Large intestine (tissue), 12 donors: ENCODE results near the gene SURF2. TPM values are rescaled to one million over a fixed set of nuclear protein-coding genes. Genes with fewer than 3 reads are reported as not detected.
"Not testable (repeated sequence)": the region's sequence is repeated elsewhere in the genome, so short reads cannot be mapped to it uniquely, and the experiment has no call there.

Experiments
- DNase-seq, 2 donors: peaks; one replicate each; pipeline versions ENCODE4 v3.0.0 to v3.0.0-alpha.2; 2013
- H3K27ac ChIP-seq: one replicate; pipeline ENCODE4 v1.5.1; 2013; ENCODE audit warnings: low read length
- H3K27me3 ChIP-seq: 2 replicates; pipeline ENCODE4 v1.6.1; 2013; ENCODE audit warnings: low read length; ENCODE audit not compliant: control insufficient read depth, insufficient read depth
- H3K36me3 ChIP-seq: 2 replicates; pipeline ENCODE4 v1.6.1; 2013; ENCODE audit warnings: low read length; ENCODE audit not compliant: control insufficient read depth, insufficient read depth
- H3K4me1 ChIP-seq: one replicate; pipeline ENCODE4 v1.6.1; 2013; ENCODE audit warnings: low read length; ENCODE audit not compliant: control insufficient read depth, insufficient read depth
- H3K4me3 ChIP-seq: one replicate; pipeline ENCODE4 v1.5.1; 2013; ENCODE audit warnings: low read length
- H3K9me3 ChIP-seq: one replicate; pipeline ENCODE4 v1.6.1; 2013; ENCODE audit warnings: mild to moderate bottlenecking, low read depth, low read length, moderate library complexity; ENCODE audit not compliant: control insufficient read depth
- WGBS: methylation state at CpG from one replicate; pipeline ENCODE4 v1.1.5; 2013; ENCODE audit warnings: low lambda C conversion rate; ENCODE audit not compliant: insufficient coverage; 5-methylcytosine and 5-hydroxymethylcytosine counted together
- long read RNA-seq, 11 donors: transcript quantifications; one replicate each; lab custom pipeline, GENCODE V29; 2026
- polyA plus RNA-seq: library from polyadenylated mRNA; unstranded; fragments of 120-200 nt; gene quantifications from one replicate; pipeline ENCODE4 v1.2.1, GENCODE V29; 2013

Gene SURF2
- polyA plus RNA-seq: 16.3 TPM
- long read RNA-seq, donor 1, transcript SURF2-201 (6 exons, 842 nt): major isoform, 5 of 69 reads
- long read RNA-seq, donor 1, partial matches to known transcripts: 64 of 69 reads
- long read RNA-seq, donor 1, other reads (novel, unspliced or antisense): 0 of 69 reads
- long read RNA-seq, donor 2, transcript SURF2-201 (6 exons, 842 nt): major isoform, 7 of 204 reads
- long read RNA-seq, donor 2, partial matches to known transcripts: 197 of 204 reads
- long read RNA-seq, donor 2, other reads (novel, unspliced or antisense): 0 of 204 reads
- long read RNA-seq, donor 3: 0 reads
- long read RNA-seq, donor 4, partial matches to known transcripts: 0 of 3 reads
- long read RNA-seq, donor 4, other reads (novel, unspliced or antisense): 0 of 3 reads
- long read RNA-seq, donor 5, partial matches to known transcripts: 51 of 55 reads
- long read RNA-seq, donor 5, other reads (novel, unspliced or antisense): 0 of 55 reads
- long read RNA-seq, donor 6, transcript SURF2-201 (6 exons, 842 nt): major isoform, 12 of 146 reads
- long read RNA-seq, donor 6, partial matches to known transcripts: 134 of 146 reads
- long read RNA-seq, donor 6, other reads (novel, unspliced or antisense): 0 of 146 reads
- long read RNA-seq, donor 7, partial matches to known transcripts: 0 of 4 reads
- long read RNA-seq, donor 7, other reads (novel, unspliced or antisense): 0 of 4 reads
- long read RNA-seq, donor 8, transcript SURF2-201 (6 exons, 842 nt): major isoform, 10 of 16 reads
- long read RNA-seq, donor 8, partial matches to known transcripts: 6 of 16 reads
- long read RNA-seq, donor 8, other reads (novel, unspliced or antisense): 0 of 16 reads
- long read RNA-seq, donor 9, transcript SURF2-201 (6 exons, 842 nt): major isoform, 11 of 83 reads
- long read RNA-seq, donor 9, partial matches to known transcripts: 72 of 83 reads
- long read RNA-seq, donor 9, other reads (novel, unspliced or antisense): 0 of 83 reads
- long read RNA-seq, donor 10, transcript SURF2-201 (6 exons, 842 nt): major isoform, 10 of 134 reads
- long read RNA-seq, donor 10, partial matches to known transcripts: 124 of 134 reads
- long read RNA-seq, donor 10, other reads (novel, unspliced or antisense): 0 of 134 reads
- long read RNA-seq, donor 11, transcript SURF2-201 (6 exons, 842 nt): major isoform, 9 of 96 reads
- long read RNA-seq, donor 11, partial matches to known transcripts: 87 of 96 reads
- long read RNA-seq, donor 11, other reads (novel, unspliced or antisense): 0 of 96 reads

DNA sequence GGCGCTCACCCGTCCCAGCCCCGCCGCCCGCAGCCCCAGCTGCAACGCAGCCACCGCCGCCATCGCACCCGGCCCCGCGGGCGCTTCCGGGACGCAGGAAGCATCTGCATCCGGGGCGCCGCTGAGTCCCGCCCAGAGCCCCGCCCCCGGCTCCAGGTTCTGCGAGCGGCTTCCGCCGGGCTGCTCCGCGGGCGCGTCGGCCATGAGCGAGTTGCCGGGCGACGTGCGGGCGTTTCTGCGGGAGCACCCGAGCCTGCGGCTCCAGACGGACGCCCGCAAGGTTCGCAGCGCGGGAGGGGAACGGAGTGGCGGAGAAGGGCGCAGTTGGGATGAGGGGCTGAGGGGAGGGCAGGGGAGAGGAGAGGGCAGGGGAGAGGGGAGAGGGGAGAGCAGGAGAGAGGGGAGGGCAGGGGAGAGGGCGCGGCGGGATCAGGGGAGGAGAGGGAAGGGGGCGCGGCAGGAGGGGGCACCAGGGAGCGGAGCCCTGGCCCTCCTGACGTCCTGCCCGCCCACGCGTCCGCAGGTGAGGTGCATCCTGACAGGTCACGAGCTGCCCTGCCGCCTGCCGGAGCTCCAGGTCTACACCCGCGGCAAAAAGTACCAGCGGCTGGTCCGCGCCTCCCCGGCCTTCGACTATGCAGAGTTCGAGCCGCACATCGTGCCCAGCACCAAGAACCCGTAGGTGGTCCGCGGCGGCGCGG is at the start of gene SURF2, which contains the start of gene SURF1:
SURF2 (plus strand) TSS at position 160 of the 701 bp plus-strand sequence; CDS start at position 203, 43 bp downstream.
SURF1 (minus strand) TSS at position 97 of the 701 bp plus-strand sequence; CDS start at position 63, 34 bp downstream.
- no peaks in the 10 kb centered on the region for H3K27me3 ChIP-seq
- no peaks in the 10 kb centered on the region for H3K9me3 ChIP-seq
- peak; percentile 72 to 87 for DNase-seq
- H3K4me1 ChIP-seq: peaks cover 48% of the 10 kb centered on the region
- H3K4me3 ChIP-seq: peak within 1 kb of the TSS; percentile 73
- H3K27ac ChIP-seq: no peak within 1 kb of the TSS
- no CpG with 5 or more reads among the region's 78 CpGs for WGBS
- H3K36me3 ChIP-seq: peaks cover 40% of the 10 kb centered on the region

DNA sequence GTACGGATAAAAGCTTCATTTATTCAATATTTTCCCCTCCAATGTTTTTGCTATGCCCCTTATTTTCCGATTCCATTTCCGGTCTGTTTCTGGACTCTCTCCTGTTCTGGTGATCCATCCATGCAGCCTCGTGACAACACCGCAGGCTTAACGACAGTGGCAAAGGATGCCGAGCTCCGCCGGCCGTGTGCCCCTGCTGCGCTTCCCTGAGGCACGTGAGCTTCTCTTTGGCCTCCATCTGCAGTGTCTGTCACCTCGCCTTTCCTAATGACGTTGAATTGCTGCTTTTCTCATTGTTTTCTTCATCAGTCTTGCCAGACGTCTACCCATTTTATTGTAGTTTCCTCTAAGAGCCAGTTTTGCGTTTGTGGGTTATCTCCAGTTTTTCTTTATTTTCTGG is 49.0 kb upstream of the SURF2 start:
- no peaks in the 10 kb centered on the region for H3K4me1 ChIP-seq
- H3K27ac ChIP-seq: no peak overlapping the region
- no peaks in the 10 kb centered on the region for H3K9me3 ChIP-seq
- no peaks in the 10 kb centered on the region for H3K36me3 ChIP-seq
- WGBS: 63% methylated on average over 3 of the region's 16 CpGs
- H3K4me3 ChIP-seq: no peak overlapping the region
- H3K27me3 ChIP-seq: no peaks in the 10 kb centered on the region
- DNase-seq: no peak

DNA sequence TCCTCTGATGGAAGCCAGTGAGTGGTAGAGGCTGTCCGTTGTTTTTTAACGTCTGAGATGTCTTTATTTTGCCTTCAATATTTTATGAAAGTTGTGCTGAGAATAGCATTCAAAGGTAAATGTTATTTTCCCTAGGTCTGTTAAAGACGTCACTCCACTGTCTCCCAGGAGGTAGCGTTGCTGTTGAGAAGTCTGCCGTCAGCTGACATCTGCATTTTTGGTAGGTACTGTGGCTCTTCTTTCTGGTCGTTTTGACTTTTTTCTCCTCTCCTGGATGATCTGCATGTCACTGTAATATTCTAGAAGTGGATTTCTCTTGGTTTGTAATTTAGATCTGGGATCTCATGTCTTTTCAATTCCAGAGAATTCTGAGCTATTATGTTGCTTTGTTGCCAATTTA is 46.7 kb upstream of the SURF2 start:
- H3K9me3 ChIP-seq: no peaks in the 10 kb centered on the region
- H3K36me3 ChIP-seq: no peaks in the 10 kb centered on the region
- H3K4me3 ChIP-seq: no peak overlapping the region
- no peaks in the 10 kb centered on the region for H3K4me1 ChIP-seq
- no peak overlapping the region for H3K27ac ChIP-seq
- no CpG with 5 or more reads among the region's 6 CpGs for WGBS
- no peaks in the 10 kb centered on the region for H3K27me3 ChIP-seq
- DNase-seq: no peak

DNA sequence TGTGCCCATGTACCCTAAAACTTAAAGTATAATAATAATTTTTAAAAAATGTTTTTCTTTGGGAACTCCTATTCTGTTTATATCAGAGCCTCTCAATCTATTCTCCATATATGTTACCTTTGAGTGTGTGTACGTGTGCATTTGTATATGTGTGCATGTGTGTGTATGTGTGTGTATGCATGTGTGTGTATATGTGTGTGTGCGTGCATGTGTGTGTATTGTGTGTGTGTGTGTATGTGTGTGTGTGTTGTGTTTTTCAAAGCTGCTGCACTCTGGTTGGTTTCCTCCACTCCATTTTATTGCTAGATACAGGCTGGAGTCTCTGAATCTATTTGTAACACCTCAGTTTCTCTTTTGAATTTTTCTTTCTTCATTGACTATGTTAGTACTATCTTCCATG is 40.4 kb upstream of the SURF2 start:
- no CpG with 5 or more reads among the region's 2 CpGs for WGBS

DNA sequence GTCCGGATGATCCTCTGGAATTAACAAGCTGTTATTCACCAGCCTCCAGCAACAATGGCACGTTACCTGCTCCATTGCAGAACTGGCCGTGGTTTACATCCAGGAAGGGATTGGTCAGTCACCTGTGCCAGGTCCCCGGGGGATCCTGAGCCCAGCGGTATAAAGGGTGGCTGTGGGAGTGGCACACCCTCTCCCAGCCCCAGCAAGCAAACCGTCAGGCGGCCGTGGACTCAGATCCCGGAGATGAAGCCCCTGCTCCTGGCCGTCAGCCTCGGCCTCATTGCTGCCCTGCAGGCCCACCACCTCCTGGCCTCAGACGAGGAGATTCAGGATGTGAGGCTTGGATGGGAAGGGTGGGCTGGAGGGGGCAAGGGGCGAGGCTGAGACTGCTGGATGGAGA is 38.8 kb upstream of the SURF2 start:
- not testable (repeated sequence) for H3K36me3 ChIP-seq, DNase-seq, H3K9me3 ChIP-seq, H3K4me3 ChIP-seq, H3K27me3 ChIP-seq, H3K27ac ChIP-seq, H3K4me1 ChIP-seq
- no CpG with 5 or more reads among the region's 13 CpGs for WGBS

More for the DNA sequence above, 40.4 kb upstream of the SURF2 start:
- Histone ChIP-seq H3K9me3 (no peaks in the 10 kb centered on the region), H3K27me3 (no peaks in the 10 kb centered on the region), H3K4me1 (no peaks in the 10 kb centered on the region), H3K4me3 (no peak overlapping the region), H3K27ac (no peak overlapping the region), H3K36me3 (no peaks in the 10 kb centered on the region)
- no peak for DNase-seq

DNA sequence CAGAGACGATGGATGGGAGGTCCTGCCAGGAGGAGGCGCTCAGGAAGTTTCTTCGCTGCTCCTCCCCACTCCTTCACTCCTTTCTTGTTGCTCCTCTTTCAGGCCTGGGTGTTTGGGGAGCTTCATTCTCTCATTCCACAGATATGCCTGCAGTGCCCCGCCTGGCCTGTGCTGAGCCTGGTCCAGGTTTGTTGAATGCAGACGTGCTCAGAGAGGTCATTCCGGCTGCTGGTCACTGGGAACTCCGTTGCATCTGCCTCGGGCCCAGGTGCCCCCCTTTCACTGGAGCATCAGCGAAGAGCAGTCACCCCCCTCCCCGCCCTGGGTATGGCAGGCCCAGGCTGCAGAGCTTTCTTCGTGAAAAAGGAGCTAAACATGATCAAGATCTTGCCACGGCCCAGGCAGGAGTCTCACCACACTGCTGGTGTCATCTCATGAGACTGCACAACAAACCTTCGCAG is 35.9 kb upstream of the SURF2 start:
- no peaks in the 10 kb centered on the region for H3K4me1 ChIP-seq
- no peak overlapping the region for H3K27ac ChIP-seq
- H3K36me3 ChIP-seq: no peaks in the 10 kb centered on the region
- no peak for DNase-seq
- WGBS: 60% methylated on average over 4 of the region's 13 CpGs
- peaks cover 3% of the 10 kb centered on the region for H3K9me3 ChIP-seq
- H3K4me3 ChIP-seq: no peak overlapping the region
- H3K27me3 ChIP-seq: no peaks in the 10 kb centered on the region

DNA sequence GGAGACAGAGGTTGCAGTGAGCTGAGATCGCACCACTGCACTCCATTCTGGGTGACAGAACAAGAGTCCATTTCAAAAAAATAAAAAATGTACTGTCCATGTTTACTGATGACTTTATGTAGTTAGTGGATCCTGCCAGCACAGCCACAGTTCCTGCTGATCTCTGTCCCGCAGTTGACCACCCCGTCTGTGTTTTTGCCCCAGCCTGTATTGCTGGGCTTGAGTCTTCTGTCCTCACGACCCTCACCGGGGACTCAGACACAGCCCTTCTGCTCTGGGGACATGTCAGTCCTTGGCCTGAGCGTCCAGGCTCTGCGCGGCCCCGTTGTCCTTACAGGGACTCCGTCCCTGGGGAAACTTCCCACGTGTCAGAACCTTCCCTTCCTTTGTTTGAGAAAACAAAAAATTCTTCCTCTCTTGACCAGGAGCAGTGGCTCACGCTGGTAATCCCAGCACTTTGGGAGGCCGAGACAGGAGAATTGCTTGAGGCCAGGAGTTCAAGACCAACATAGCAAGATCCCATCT is 34.9 kb upstream of the SURF2 start:
- no CpG with 5 or more reads among the region's 13 CpGs for WGBS
- Histone ChIP-seq H3K9me3 (peaks cover 3% of the 10 kb centered on the region), H3K4me1 (no peaks in the 10 kb centered on the region), H3K27ac (no peak overlapping the region), H3K36me3 (no peaks in the 10 kb centered on the region), H3K27me3 (no peaks in the 10 kb centered on the region), H3K4me3 (no peak overlapping the region)
- DNase-seq: no peak

DNA sequence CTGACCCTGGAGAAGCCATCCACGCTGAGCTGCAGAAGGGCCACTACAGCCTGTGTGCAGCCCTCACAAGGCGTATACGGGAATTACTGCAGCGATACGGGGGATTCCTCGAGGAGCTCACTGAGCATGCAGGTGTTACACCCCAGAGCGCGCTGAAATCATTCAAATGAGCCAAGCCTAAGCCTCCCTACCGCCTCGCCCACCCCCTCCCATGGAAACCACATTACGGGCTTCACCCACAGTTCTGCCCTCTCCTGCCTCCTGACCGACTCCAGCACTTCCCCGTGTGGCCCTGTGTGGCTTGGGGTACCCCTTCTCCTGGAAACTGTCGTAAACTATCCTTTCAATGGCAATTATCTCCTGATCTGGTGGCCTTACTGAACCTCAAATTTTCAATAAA is 33.6 kb upstream of the SURF2 start:
- Histone ChIP-seq H3K4me1 (no peaks in the 10 kb centered on the region), H3K36me3 (no peaks in the 10 kb centered on the region), H3K4me3 (no peak overlapping the region), H3K27me3 (no peaks in the 10 kb centered on the region), H3K27ac (no peak overlapping the region), H3K9me3 (peaks cover 3% of the 10 kb centered on the region)
- no CpG with 5 or more reads among the region's 14 CpGs for WGBS
- DNase-seq: no peak

DNA sequence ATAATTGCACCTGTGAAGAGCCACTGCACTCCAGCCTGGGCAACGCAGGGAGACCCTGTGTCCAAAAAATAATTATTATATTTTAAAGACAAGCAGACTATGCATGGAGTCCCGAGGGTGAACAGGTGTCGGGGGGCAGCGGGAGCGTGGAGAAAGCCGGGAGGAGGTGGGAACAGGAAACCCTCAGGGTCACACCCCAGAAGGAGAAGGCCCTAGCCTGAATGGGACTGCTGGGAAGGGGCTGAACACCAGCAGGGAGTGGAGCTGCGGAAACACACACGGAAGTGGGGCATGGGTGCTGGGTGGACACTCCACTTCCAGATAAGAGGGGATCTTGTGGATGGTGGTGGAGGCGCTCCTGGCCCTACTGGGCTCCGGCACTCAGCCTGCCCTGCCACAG is 33.1 kb upstream of the SURF2 start:
- Histone ChIP-seq H3K4me3 (no peak overlapping the region), H3K27me3 (no peaks in the 10 kb centered on the region), H3K9me3 (peaks cover 3% of the 10 kb centered on the region), H3K36me3 (no peaks in the 10 kb centered on the region), H3K27ac (no peak overlapping the region), H3K4me1 (no peaks in the 10 kb centered on the region)
- no peak for DNase-seq
- WGBS: 97% methylated on average over 5 of the region's 10 CpGs
